GM21529 (cell line): ENCODE measurements around the gene DLL1.
A peak's percentile ranks its signal among the peaks of the same experiment; 100 is the strongest.

Experiments used
- ATAC-seq: cut with Tn5 transposase; IDR thresholded peaks from one replicate; pipeline ENCODE4 v1.9.1; 2021; ENCODE audit not compliant: unreplicated experiment

The DLL1 gene

GRCh38 chr6:170295510-170296422 is 4.9 kb upstream of the DLL1 start:
- peak; percentile 36 for ATAC-seq

GRCh38 chr6:170294813-170295509 is 4.1 kb upstream of the DLL1 start:
- ATAC-seq: no peak

GRCh38 chr6:170294298-170294730 is 3.4 kb upstream of the DLL1 start:
- no peak for ATAC-seq

GRCh38 chr6:170293341-170294231 is 2.7 kb upstream of the DLL1 start:
- ATAC-seq: no peak

GRCh38 chr6:170292407-170293158 is 1.7 kb upstream of the DLL1 start:
- no peak for ATAC-seq

GRCh38 chr6:170292111-170292406 is 1.2 kb upstream of the DLL1 start:
- ATAC-seq: no peak

- peak; percentile 40 for ATAC-seq
These were observed 613 bp upstream of the DLL1 start for GRCh38 chr6:170291271-170292110.

GRCh38 chr6:170289951-170290295 is 955 bp downstream of the DLL1 start:
- ATAC-seq: no peak

- no peak for ATAC-seq
These were observed 1.5 kb downstream of the DLL1 start for GRCh38 chr6:170289180-170289931.

GRCh38 chr6:170288852-170289179 is 2.1 kb downstream of the DLL1 start:
- ATAC-seq: no peak

- ATAC-seq: no peak
These were observed 2.7 kb downstream of the DLL1 start for GRCh38 chr6:170288091-170288631.

- no peak for ATAC-seq
These were observed 3.5 kb downstream of the DLL1 start for GRCh38 chr6:170287371-170287876.

- ATAC-seq: no peak
These were observed 4.0 kb downstream of the DLL1 start for GRCh38 chr6:170286934-170287265.

GRCh38 chr6:170286246-170286933 is 4.5 kb downstream of the DLL1 start:
- ATAC-seq: no peak

GRCh38 chr6:170285482-170285881 is 5.4 kb downstream of the DLL1 start:
- ATAC-seq: no peak

- ATAC-seq: no peak
These were observed 5.9 kb downstream of the DLL1 start for GRCh38 chr6:170284866-170285469.

- no peak for ATAC-seq
These were observed 6.6 kb downstream of the DLL1 start for GRCh38 chr6:170284126-170284773.
